ENCODE measurements around the gene EYS. TPM values are rescaled to one million over a fixed set of nuclear protein-coding genes. Genes with fewer than 3 reads are reported as not detected.
A peak's percentile ranks its signal among the peaks of the same experiment; 100 is the strongest.

EYS gene
- total RNA-seq, 1 donor from 2014 or later: 0.06 TPM

- no peak overlapping the region for H3K4me3 ChIP-seq (ENCODE audit: low read depth, low read length)
- TF ChIP-seq CTCF (conservative IDR thresholded peaks at IDR 0.05; ENCODE audit: low read depth, low read length): no peak
- DNase-seq (ENCODE audit: low read depth): peak; percentile 52
These were observed 1694.0 kb downstream of the EYS start for GRCh38 chr6:64013011-64013410.

- peak; percentile 96 for TF ChIP-seq CTCF (conservative IDR thresholded peaks at IDR 0.05; ENCODE audit: low read depth, low read length)
- no peak overlapping the region for H3K4me3 ChIP-seq (ENCODE audit: low read depth, low read length)
- no peak for DNase-seq (ENCODE audit: low read depth)
These were observed 1694.5 kb downstream of the EYS start for GRCh38 chr6:64012351-64013001.

- no peak overlapping the region for H3K4me3 ChIP-seq (ENCODE audit: low read depth, low read length)
- TF ChIP-seq CTCF (conservative IDR thresholded peaks at IDR 0.05; ENCODE audit: low read depth, low read length): no peak
- no peak for DNase-seq (ENCODE audit: low read depth)
These were observed 1696.4 kb downstream of the EYS start for GRCh38 chr6:64010666-64011065.

- no peak for DNase-seq (ENCODE audit: low read depth)
- TF ChIP-seq CTCF (conservative IDR thresholded peaks at IDR 0.05; ENCODE audit: low read depth, low read length): no peak
- no peak overlapping the region for H3K4me3 ChIP-seq (ENCODE audit: low read depth, low read length)
These were observed 1697.0 kb downstream of the EYS start for GRCh38 chr6:64010010-64010409.

GRCh38 chr6:64006246-64006645 is 1700.8 kb downstream of the EYS start:
- DNase-seq (ENCODE audit: low read depth): no peak
- no peak for TF ChIP-seq CTCF (conservative IDR thresholded peaks at IDR 0.05; ENCODE audit: low read depth, low read length)
- H3K4me3 ChIP-seq (ENCODE audit: low read depth, low read length): no peak overlapping the region

- TF ChIP-seq CTCF (conservative IDR thresholded peaks at IDR 0.05; ENCODE audit: low read depth, low read length): no peak
- no peak overlapping the region for H3K4me3 ChIP-seq (ENCODE audit: low read depth, low read length)
- DNase-seq (ENCODE audit: low read depth): no peak
These were observed 1706.1 kb downstream of the EYS start for GRCh38 chr6:64000818-64001491.

GRCh38 chr6:63999613-64000012 is 1707.4 kb downstream of the EYS start:
- no peak for TF ChIP-seq CTCF (conservative IDR thresholded peaks at IDR 0.05; ENCODE audit: low read depth, low read length)
- no peak overlapping the region for H3K4me3 ChIP-seq (ENCODE audit: low read depth, low read length)
- DNase-seq (ENCODE audit: low read depth): no peak

Measured in epithelial cell of proximal tubule (primary cell).